K562 (cell line): ENCODE results near the gene METAP2. TPM values are rescaled to one million over a fixed set of nuclear protein-coding genes. Genes with fewer than 3 reads are reported as not detected.

Source experiments
- ATAC-seq: fragments of 200-7000 bp; cut with Tn5 transposase; 3 replicates; pipeline ENCODE4 v1.9.1; 2020; ENCODE audit warnings: moderate library complexity
- BruUV-seq: library from RNA; stranded (reverse); fragments of 400-500 nt; replicated peaks from 2 replicates; lab custom pipeline; 2021; lab: Mats Ljungman, UMichigan
- CTCF ChIA-PET: fragments of 300-600 bp; formaldehyde crosslinking; extraction: SDS; loops from one replicate; lab custom pipeline; 2021; ENCODE audit warnings: low intra/inter-chr PET ratio; lab: Yijun Ruan, JAX
- POLR2A ChIA-PET: fragments of 300-600, 350-650 bp; sonication (Branson Sonifier 250); formaldehyde crosslinking; extraction: SDS; loops from one replicate; lab custom pipeline; 2021; ENCODE audit warnings: antibody characterized with exemption, inconsistent platforms; lab: Yijun Ruan, JAX
- DNase-seq, 4 experiments: peaks; one replicate each; pipeline versions ENCODE4 v3.0.0 to v3.0.0-alpha.2; 2011 to 2018; ENCODE audit warnings: low spot score in 3 of 4, mixed read lengths in 3 of 4; ENCODE audit errors: extremely low read depth in 1 of 4
- FAIRE-seq: peaks from 2 replicates; lab custom pipeline; 2011; peaks lifted over from hg19 to GRCh38; lab: Jason Lieb, UNC
- H2AFZ ChIP-seq: 2 replicates; pipeline ENCODE4 v1.6.0; 2011; ENCODE audit warnings: low read depth, low read length, control low read depth, inconsistent platforms
- H3K27ac ChIP-seq: fragments of 200-600 bp; 3 replicates; pipeline ENCODE4 v1.8.0; 2011; ENCODE audit warnings: low read depth, mild to moderate bottlenecking, control low read depth, inconsistent platforms, low read length, moderate library complexity, mixed read lengths; ENCODE audit errors: extremely low read depth
- H3K27me3 ChIP-seq, 2 experiments: fragments of 300-600 bp in 1 of 2; 2 replicates in 1 of 2; 3 replicates in 1 of 2; pipeline versions ENCODE4 v1.6.0 to v1.8.0; 2011; ENCODE audit warnings: inconsistent platforms in 2 of 2, low read length in 2 of 2, mild to moderate bottlenecking in 1 of 2, mixed read lengths in 1 of 2, moderate library complexity in 1 of 2; ENCODE audit not compliant: control insufficient read depth in 2 of 2, insufficient read depth in 2 of 2
- H3K36me3 ChIP-seq: fragments of 300-600 bp; 3 replicates; pipeline ENCODE4 v1.8.0; 2011; ENCODE audit warnings: mild to moderate bottlenecking, low read length, inconsistent platforms; ENCODE audit not compliant: control insufficient read depth, insufficient read depth
- H3K4me1 ChIP-seq, 2 experiments: fragments of 200-600 bp in 1 of 2; replicated peaks in 1 of 2; 2 replicates in 1 of 2; 3 replicates in 1 of 2; pipeline versions ENCODE4 v1.5.1 to v1.8.0; 2011; ENCODE audit warnings: inconsistent platforms in 2 of 2, low read length in 2 of 2, mild to moderate bottlenecking in 1 of 2, mixed read lengths in 1 of 2, moderate library complexity in 1 of 2; ENCODE audit not compliant: control insufficient read depth in 2 of 2, insufficient read depth in 2 of 2
- H3K4me2 ChIP-seq: 2 replicates; pipeline ENCODE4 v1.6.1; 2011; ENCODE audit warnings: low read length, control low read depth, inconsistent platforms, mixed read lengths; ENCODE audit not compliant: insufficient read depth
- H3K4me3 ChIP-seq: fragments of 200-600 bp; sonication (generic), shearing (Covaris generic); 2 replicates; pipeline ENCODE4 v1.5.1; 2016; ENCODE audit warnings: control low read depth, inconsistent platforms
- H3K79me2 ChIP-seq: fragments of 200-600 bp; 3 replicates; pipeline ENCODE4 v1.8.0; 2011; ENCODE audit warnings: low read length, inconsistent platforms; ENCODE audit not compliant: control insufficient read depth, insufficient read depth
- H3K9ac ChIP-seq, 2 experiments: 2 replicates each; pipeline versions ENCODE4 v1.6.0 to v1.6.1; 2011; ENCODE audit warnings: low read depth in 2 of 2, low read length in 2 of 2, control low read depth in 1 of 2, inconsistent platforms in 1 of 2, mild to moderate bottlenecking in 1 of 2, mixed read lengths in 1 of 2; ENCODE audit not compliant: insufficient read depth in 1 of 2
- H3K9me1 ChIP-seq: one replicate; pipeline ENCODE4 v1.6.0; 2011; ENCODE audit warnings: inconsistent platforms, mild to moderate bottlenecking, low read length, moderate library complexity; ENCODE audit not compliant: control insufficient read depth, insufficient read depth
- H3K9me3 ChIP-seq: replicated peaks from 2 replicates; pipeline ENCODE4 v1.5.1; 2011; ENCODE audit warnings: low read depth, low read length, inconsistent platforms; ENCODE audit not compliant: control insufficient read depth, insufficient read depth
- H4K20me1 ChIP-seq: replicated peaks from 2 replicates; pipeline ENCODE4 v1.6.1; 2011; ENCODE audit warnings: low read length, inconsistent platforms, mixed read lengths; ENCODE audit not compliant: control insufficient read depth, insufficient read depth
- ADNP ChIP-seq: fragments of 200-800 bp; sonication (Bioruptor generic); IDR thresholded peaks from 2 replicates; pipeline ENCODE4 v1.6.1; 2016; ENCODE audit warnings: missing genetic modification characterization, missing compliant biosample characterization
- CSDE1 ChIP-seq, 2 experiments: fragments of 450-650 bp; IDR thresholded peaks; 2 replicates each; pipeline ENCODE4 v1.6.1; 2016; ENCODE audit warnings: mild to moderate bottlenecking in 1 of 2
- EZH2 ChIP-seq: IDR thresholded peaks from 2 replicates; pipeline ENCODE4 v1.6.1; 2012; ENCODE audit warnings: low read depth, mild to moderate bottlenecking, inconsistent platforms, low read length, borderline replicate concordance
- FOSL1 ChIP-seq: fragments of 200-800 bp; sonication (Bioruptor generic); conservative IDR thresholded peaks from 2 replicates; pipeline ENCODE4 v1.6.1; 2016; ENCODE audit warnings: missing genetic modification characterization, missing compliant biosample characterization
- KLF1 ChIP-seq: fragments of 450-650 bp; IDR thresholded peaks from 2 replicates; pipeline ENCODE4 v1.6.1; 2016; ENCODE audit warnings: missing genetic modification characterization, missing compliant biosample characterization
- MAFK ChIP-seq: IDR thresholded peaks from 2 replicates; pipeline ENCODE4 v1.6.1; 2011; ENCODE audit warnings: low read length, improper control_type of control experiment
- MEF2D ChIP-seq: conservative IDR thresholded peaks from 2 replicates; pipeline ENCODE4 v1.6.1; 2016; ENCODE audit warnings: low read depth, missing genetic modification characterization, missing compliant biosample characterization
- RBM39 ChIP-seq: fragments of 200-400 bp; formaldehyde crosslinking; optimal IDR thresholded peaks from 2 replicates; pipeline ENCODE3; 2018; ENCODE audit warnings: low read depth, low read length
- SAP30 ChIP-seq: fragments of 200-600 bp; sonication (generic); IDR thresholded peaks from 2 replicates; pipeline ENCODE4 v1.6.1; 2012; ENCODE audit warnings: borderline replicate concordance, low read depth, mild to moderate bottlenecking, moderate library complexity, low read length, control low read depth, inconsistent platforms; ENCODE audit not compliant: insufficient read depth, poor library complexity, severe bottlenecking
- ZNF121 ChIP-seq: sonication (generic); formaldehyde crosslinking; conservative IDR thresholded peaks from 2 replicates; pipeline ENCODE4 v1.8.0; 2022; ENCODE audit warnings: missing genetic modification reagents
- WGBS: fragments of 100-300 bp; shearing (Covaris generic); methylation state at CpG from one replicate; pipeline ENCODE4 v1.1.6; 2016; ENCODE audit warnings: low coverage, mixed read lengths; ENCODE audit not compliant: insufficient coverage; ENCODE audit errors: missing lambda C conversion rate; 5-methylcytosine and 5-hydroxymethylcytosine counted together
- in situ Hi-C: fragments of 300-500 bp; cut with MboI; formaldehyde crosslinking; loops from 4 replicates; pipeline ENCODE4 v1.15.0; 2018; ENCODE audit warnings: inconsistent platforms, mixed read lengths
- intact Hi-C: fragments of 100-400 bp; cut with micrococcal nuclease; formaldehyde crosslinking; loops from 2 replicates; pipeline ENCODE4 v1.14.2; 2022
- polyA plus RNA-seq, 8 experiments: library from polyadenylated mRNA; depleted of rRNA in 4 of 8; stranded (reverse) in 5 of 8; unstranded in 3 of 8; fragments of >200 nt; fragmentation: Nextera tagmentation in 2 of 8; fragmentation: Illumina TruSeq in 1 of 8; extraction: Ambion mirVana in 2 of 8; extraction: Trizol in 1 of 8; gene quantifications; 2 replicates each; pipeline versions ENCODE4 v1.2.1 to v1.2.3, GENCODE V29; 2011 to 2014; ENCODE audit warnings: inconsistent platforms in 1 of 8, missing spikeins in 1 of 8
- total RNA-seq, 7 experiments: library from RNA; depleted of rRNA in 6 of 7; stranded (reverse); fragments of >200 nt in 6 of 7; fragmentation: Illumina TruSeq in 2 of 7; extraction: Trizol in 2 of 7; gene quantifications; 2 replicates each; pipeline versions ENCODE4 v1.2.1 to v1.2.3, GENCODE V29; 2011 to 2021; ENCODE audit warnings: low replicate concordance in 1 of 7
- TF ChIP-seq, protein P1 (sequence below): sonication (generic); formaldehyde crosslinking; IDR thresholded peaks from 2 replicates; pipeline ENCODE4 v1.4.0; 2020; ENCODE audit warnings: mild to moderate bottlenecking, missing genetic modification reagents
- TF ChIP-seq, protein P2 (sequence below), 2 experiments: IDR thresholded peaks in 1 of 2; conservative IDR thresholded peaks in 1 of 2; 2 replicates each; pipeline ENCODE4 v1.6.1; 2016; ENCODE audit warnings: low read depth in 2 of 2, mild to moderate bottlenecking in 1 of 2, missing compliant biosample characterization in 1 of 2, missing genetic modification characterization in 1 of 2, moderate library complexity in 1 of 2
- TF ChIP-seq, protein P3 (sequence below): fragments of 250-450 bp; sonication (Bioruptor Pico); IDR thresholded peaks from 2 replicates; pipeline ENCODE4 v1.8.0; 2022; ENCODE audit warnings: moderate library complexity, mild to moderate bottlenecking, inconsistent platforms
- TF ChIP-seq, protein P4 (sequence below), 2 experiments: fragments of 450-650 bp; conservative IDR thresholded peaks; 2 replicates each; pipeline ENCODE4 v1.6.1; 2017; ENCODE audit warnings: mild to moderate bottlenecking in 2 of 2, moderate library complexity in 2 of 2

METAP2 gene
- total and polyA plus RNA-seq, 9 of the 15 experiments (the other 6 are each of a cell fraction or from before 2014, with no cell fraction given) = 75.5 to 205 (median 164) TPM

DNA sequence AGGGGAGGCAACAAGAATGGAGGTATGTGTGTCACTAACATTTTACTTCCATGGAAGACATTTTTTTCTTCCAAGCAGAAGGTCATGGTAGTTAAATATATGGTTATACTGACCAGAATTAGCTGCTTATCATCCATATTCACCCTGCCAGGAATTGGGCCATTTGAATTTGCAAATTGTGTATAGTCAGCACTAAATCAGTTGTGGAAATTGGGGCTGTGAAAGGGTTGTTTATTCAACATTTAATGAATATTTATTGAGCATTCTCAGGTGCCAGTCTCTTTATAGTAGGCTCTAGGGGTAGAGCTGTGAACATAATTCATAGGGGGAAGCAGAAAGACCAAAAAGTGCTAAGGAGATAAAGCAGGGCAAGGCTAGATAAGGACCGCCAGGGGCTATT lies 38.0 kb downstream of the METAP2 start:
- no peaks in the 10 kb centered on the region for H3K79me2 ChIP-seq
- H3K9me1 ChIP-seq = no peaks in the 10 kb centered on the region
- no peaks in the 10 kb centered on the region for H3K9me3 ChIP-seq
- FAIRE-seq (no peak), ATAC-seq (no peak), DNase-seq (no peak)
- H3K4me2 ChIP-seq = no peak overlapping the region
- no peaks in the 10 kb centered on the region for H4K20me1 ChIP-seq
- in situ Hi-C loops = no loop called here
- peaks cover 82% of the 10 kb centered on the region for H3K36me3 ChIP-seq
- WGBS = 60% methylated on average over 1 of the region's 1 CpG
- no peak overlapping the region for H3K4me3 ChIP-seq
- H2AFZ ChIP-seq = no peak overlapping the region
- ChIA-PET POLR2A (no interaction called here), CTCF (no interaction called here)
- intact Hi-C loops = no loop called here
- H3K4me1 ChIP-seq = peaks cover 2 to 4% of the 10 kb centered on the region in 2 experiments; a peak in 3 of 5 replicates
- H3K27me3 ChIP-seq = no peaks in the 10 kb centered on the region
- no peak overlapping the region for H3K9ac ChIP-seq
- no peak overlapping the region for H3K27ac ChIP-seq
- no TSS peak for BruUV-seq
- TF ChIP-seq, protein P1, sequence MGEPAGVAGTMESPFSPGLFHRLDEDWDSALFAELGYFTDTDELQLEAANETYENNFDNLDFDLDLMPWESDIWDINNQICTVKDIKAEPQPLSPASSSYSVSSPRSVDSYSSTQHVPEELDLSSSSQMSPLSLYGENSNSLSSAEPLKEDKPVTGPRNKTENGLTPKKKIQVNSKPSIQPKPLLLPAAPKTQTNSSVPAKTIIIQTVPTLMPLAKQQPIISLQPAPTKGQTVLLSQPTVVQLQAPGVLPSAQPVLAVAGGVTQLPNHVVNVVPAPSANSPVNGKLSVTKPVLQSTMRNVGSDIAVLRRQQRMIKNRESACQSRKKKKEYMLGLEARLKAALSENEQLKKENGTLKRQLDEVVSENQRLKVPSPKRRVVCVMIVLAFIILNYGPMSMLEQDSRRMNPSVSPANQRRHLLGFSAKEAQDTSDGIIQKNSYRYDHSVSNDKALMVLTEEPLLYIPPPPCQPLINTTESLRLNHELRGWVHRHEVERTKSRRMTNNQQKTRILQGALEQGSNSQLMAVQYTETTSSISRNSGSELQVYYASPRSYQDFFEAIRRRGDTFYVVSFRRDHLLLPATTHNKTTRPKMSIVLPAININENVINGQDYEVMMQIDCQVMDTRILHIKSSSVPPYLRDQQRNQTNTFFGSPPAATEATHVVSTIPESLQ (CRISPR knock-in tag) = no peak
- TF ChIP-seq, protein P2, sequence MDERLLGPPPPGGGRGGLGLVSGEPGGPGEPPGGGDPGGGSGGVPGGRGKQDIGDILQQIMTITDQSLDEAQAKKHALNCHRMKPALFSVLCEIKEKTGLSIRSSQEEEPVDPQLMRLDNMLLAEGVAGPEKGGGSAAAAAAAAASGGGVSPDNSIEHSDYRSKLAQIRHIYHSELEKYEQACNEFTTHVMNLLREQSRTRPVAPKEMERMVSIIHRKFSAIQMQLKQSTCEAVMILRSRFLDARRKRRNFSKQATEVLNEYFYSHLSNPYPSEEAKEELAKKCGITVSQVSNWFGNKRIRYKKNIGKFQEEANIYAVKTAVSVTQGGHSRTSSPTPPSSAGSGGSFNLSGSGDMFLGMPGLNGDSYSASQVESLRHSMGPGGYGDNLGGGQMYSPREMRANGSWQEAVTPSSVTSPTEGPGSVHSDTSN (CRISPR knock-in tag; IDR thresholded peaks at IDR 0.05; ENCODE audit: low read depth) = no peak
- TF ChIP-seq, protein P2 (tag; conservative IDR thresholded peaks at IDR 0.05; ENCODE audit: low read depth) = no peak
- TF ChIP-seq RBM39 = no peak
- TF ChIP-seq EZH2 = no peak
- TF ChIP-seq FOSL1 (tag) = no peak
- no peak for TF ChIP-seq CSDE1 (IDR thresholded peaks at IDR 0.05)
- TF ChIP-seq, protein P3, sequence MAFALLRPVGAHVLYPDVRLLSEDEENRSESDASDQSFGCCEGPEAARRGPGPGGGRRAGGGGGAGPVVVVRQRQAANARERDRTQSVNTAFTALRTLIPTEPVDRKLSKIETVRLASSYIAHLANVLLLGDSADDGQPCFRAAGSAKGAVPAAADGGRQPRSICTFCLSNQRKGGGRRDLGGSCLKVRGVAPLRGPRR (CRISPR knock-in tag) = no peak
- peak; percentile 82 for TF ChIP-seq MAFK
- TF ChIP-seq, protein P4, sequence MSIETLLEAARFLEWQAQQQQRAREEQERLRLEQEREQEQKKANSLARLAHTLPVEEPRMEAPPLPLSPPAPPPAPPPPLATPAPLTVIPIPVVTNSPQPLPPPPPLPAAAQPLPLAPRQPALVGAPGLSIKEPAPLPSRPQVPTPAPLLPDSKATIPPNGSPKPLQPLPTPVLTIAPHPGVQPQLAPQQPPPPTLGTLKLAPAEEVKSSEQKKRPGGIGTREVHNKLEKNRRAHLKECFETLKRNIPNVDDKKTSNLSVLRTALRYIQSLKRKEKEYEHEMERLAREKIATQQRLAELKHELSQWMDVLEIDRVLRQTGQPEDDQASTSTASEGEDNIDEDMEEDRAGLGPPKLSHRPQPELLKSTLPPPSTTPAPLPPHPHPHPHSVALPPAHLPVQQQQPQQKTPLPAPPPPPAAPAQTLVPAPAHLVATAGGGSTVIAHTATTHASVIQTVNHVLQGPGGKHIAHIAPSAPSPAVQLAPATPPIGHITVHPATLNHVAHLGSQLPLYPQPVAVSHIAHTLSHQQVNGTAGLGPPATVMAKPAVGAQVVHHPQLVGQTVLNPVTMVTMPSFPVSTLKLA (conservative IDR thresholded peaks at IDR 0.05) = no peak
- no peak for TF ChIP-seq ADNP
- TF ChIP-seq KLF1 (tag) = no peak
- TF ChIP-seq SAP30 = no peak
- no peak for TF ChIP-seq ZNF121
- TF ChIP-seq MEF2D = no peak
